Colonic mucosa (tissue), 4 donors: ENCODE results near the gene CORO2A. TPM values are rescaled to one million over a fixed set of nuclear protein-coding genes. Genes with fewer than 3 reads are reported as not detected.
"Not testable (repeated sequence)": the region's sequence is repeated elsewhere in the genome, so short reads cannot be mapped to it uniquely, and the experiment has no call there.

Experiments
- DNase-seq: peaks from one replicate; pipeline ENCODE4 v3.0.0-alpha.2; 2020
- H3K27ac ChIP-seq: fragments of 200-600 bp; one replicate; pipeline ENCODE4 v1.8.0; 2021
- H3K27me3 ChIP-seq: fragments of 200-600 bp; one replicate; pipeline ENCODE4 v1.8.0; 2021
- H3K36me3 ChIP-seq: fragments of 200-600 bp; one replicate; pipeline ENCODE4 v1.8.0; 2021
- H3K4me1 ChIP-seq: fragments of 200-600 bp; one replicate; pipeline ENCODE4 v1.8.0; 2021; ENCODE audit warnings: mild to moderate bottlenecking
- H3K4me3 ChIP-seq: fragments of 200-600 bp; one replicate; pipeline ENCODE4 v1.8.0; 2021
- H3K9ac ChIP-seq, 2 donors: one replicate each; pipeline ENCODE4 v1.7.0; 2013; ENCODE audit warnings: control low read depth in 2 of 2, low read depth in 2 of 2, low read length in 2 of 2
- H3K9me3 ChIP-seq: fragments of 200-600 bp; one replicate; pipeline ENCODE4 v1.8.0; 2021
- intact Hi-C: fragments of 100-400 bp; cut with DNase I; formaldehyde crosslinking; loops from one replicate; pipeline ENCODE4 v1.14.1; 2022
- total RNA-seq, 2 donors: library from RNA; stranded (reverse); fragmentation: NEBNext Ultra II Directional in 1 of 2; extraction: Animal tissue kit (Norgen Biotek cat#: 25700) in 1 of 2; gene quantifications; one replicate each; pipeline ENCODE4 v1.2.1, GENCODE V29; 2021
- TF ChIP-seq, protein P1 (sequence below): fragments of 200-600 bp; IDR thresholded peaks from one replicate; pipeline ENCODE4 v1.8.0; 2022; ENCODE audit warnings: antibody characterized with exemption, mild to moderate bottlenecking
- donor health status: healthy.
- donor health status: DM: no; HTN: no; CAD: no.
- donor health status: DM: no; HTN: no; CAD: no.

The CORO2A gene
- total RNA-seq, 2 donors from 2014 or later = 53.8 to 68.1 TPM

GRCh38 chr9:98132806-98133631, 59.4 kb downstream of the CORO2A start:
- Histone ChIP-seq H3K4me3 (no peak overlapping the region), H3K9ac (no peak overlapping the region), H3K36me3 (no peaks in the 10 kb centered on the region), H3K9me3 (no peaks in the 10 kb centered on the region), H3K4me1 (no peaks in the 10 kb centered on the region), H3K27ac (no peak overlapping the region), H3K27me3 (no peaks in the 10 kb centered on the region)
- no peak for DNase-seq
- intact Hi-C loops = no loop called here
- TF ChIP-seq, protein P1, sequence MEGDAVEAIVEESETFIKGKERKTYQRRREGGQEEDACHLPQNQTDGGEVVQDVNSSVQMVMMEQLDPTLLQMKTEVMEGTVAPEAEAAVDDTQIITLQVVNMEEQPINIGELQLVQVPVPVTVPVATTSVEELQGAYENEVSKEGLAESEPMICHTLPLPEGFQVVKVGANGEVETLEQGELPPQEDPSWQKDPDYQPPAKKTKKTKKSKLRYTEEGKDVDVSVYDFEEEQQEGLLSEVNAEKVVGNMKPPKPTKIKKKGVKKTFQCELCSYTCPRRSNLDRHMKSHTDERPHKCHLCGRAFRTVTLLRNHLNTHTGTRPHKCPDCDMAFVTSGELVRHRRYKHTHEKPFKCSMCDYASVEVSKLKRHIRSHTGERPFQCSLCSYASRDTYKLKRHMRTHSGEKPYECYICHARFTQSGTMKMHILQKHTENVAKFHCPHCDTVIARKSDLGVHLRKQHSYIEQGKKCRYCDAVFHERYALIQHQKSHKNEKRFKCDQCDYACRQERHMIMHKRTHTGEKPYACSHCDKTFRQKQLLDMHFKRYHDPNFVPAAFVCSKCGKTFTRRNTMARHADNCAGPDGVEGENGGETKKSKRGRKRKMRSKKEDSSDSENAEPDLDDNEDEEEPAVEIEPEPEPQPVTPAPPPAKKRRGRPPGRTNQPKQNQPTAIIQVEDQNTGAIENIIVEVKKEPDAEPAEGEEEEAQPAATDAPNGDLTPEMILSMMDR = no peak

GRCh38 chr9:98132158-98132557, 60.3 kb downstream of the CORO2A start:
- TF ChIP-seq, protein P1 = no peak
- H3K9me3 ChIP-seq = no peaks in the 10 kb centered on the region
- intact Hi-C loops = no loop called here
- no peak for DNase-seq
- no peak overlapping the region for H3K27ac ChIP-seq
- no peaks in the 10 kb centered on the region for H3K36me3 ChIP-seq
- no peaks in the 10 kb centered on the region for H3K4me1 ChIP-seq
- no peak overlapping the region for H3K9ac ChIP-seq
- no peak overlapping the region for H3K4me3 ChIP-seq
- H3K27me3 ChIP-seq = no peaks in the 10 kb centered on the region

- Histone ChIP-seq H3K27me3 (no peaks in the 10 kb centered on the region), H3K4me3 (no peak overlapping the region), H3K4me1 (no peaks in the 10 kb centered on the region), H3K9me3 (no peaks in the 10 kb centered on the region), H3K9ac (no peak overlapping the region), H3K27ac (no peak overlapping the region), H3K36me3 (no peaks in the 10 kb centered on the region)
- DNase-seq = no peak
- TF ChIP-seq, protein P1 = no peak
- intact Hi-C loops = no loop called here
Measured at GRCh38 chr9:98130576-98131228, 61.7 kb downstream of the CORO2A start.

DNA sequence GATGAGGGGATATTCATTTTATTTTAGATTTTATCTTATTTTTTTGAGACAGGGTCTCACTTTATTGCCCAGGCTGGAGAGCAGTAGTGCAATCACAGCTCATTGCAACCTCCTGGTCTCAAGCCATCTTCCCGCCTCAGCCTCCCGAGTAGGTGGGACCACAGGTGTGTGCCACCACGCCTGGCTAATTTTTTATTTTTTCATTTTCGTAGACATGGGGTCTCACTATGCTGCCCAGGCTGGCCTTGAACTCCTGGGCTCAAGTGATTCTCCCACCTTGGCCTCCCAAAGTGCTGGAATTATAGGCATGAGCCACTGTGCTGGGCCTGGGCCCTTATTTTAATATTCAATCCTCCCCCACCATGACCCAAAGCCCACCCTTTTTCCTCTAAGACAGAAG, 62.4 kb downstream of the CORO2A start:
- DNase-seq, intact Hi-C loops, H3K36me3 ChIP-seq: not testable (repeated sequence)

DNA sequence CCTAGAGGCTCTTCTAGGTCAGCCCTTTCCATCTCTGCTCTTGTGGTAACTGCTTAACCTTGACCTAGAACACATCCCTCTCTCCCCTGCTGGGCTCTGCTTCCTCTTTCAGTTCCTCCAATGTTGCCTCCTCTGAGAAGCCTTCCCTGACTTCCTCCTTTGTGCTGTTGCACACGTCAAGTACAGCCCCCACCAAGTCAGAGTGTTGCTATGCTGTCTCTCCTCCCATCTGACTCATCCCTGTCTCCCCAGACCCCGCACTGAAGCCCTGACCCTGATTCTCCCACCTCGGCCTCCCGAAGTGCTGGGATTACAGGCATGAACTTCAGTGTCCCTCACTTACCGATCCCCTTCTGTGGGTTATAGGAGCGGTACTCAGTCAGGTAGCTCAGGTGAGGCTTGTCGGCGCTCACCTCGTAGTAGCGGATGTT, 63.0 kb downstream of the CORO2A start:
- Histone ChIP-seq H3K4me1 (no peaks in the 10 kb centered on the region), H3K9me3 (no peaks in the 10 kb centered on the region), H3K36me3 (no peaks in the 10 kb centered on the region), H3K27me3 (no peaks in the 10 kb centered on the region), H3K27ac (no peak overlapping the region), H3K4me3 (no peak overlapping the region), H3K9ac (no peak overlapping the region)
- intact Hi-C loops = no loop called here
- no peak for DNase-seq
- TF ChIP-seq, protein P1 = no peak

More for the DNA sequence above, 62.4 kb downstream of the CORO2A start:
- H3K27me3 ChIP-seq, H3K4me3 ChIP-seq, H3K9me3 ChIP-seq, H3K27ac ChIP-seq, H3K9ac ChIP-seq, H3K4me1 ChIP-seq: not testable (repeated sequence)

DNA sequence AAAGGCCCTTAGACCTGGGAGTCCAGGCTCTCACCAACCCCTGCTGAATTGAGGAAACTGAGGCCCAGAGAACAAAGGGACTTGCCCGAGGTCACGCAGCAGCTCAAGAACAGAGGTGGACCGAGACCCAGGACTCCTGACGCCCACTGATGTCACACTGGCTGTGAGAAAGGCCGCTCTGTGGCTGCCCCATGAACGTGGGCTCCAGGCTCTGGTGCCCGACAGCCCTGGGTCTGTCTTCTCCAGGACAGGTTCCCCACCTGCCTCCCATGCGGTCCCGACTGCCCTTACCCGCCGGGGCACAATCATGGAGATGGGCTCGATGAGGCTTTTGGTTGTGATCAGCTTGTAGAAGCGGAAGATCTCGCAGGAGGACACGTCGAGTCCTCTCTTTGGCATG, 64.1 kb downstream of the CORO2A start:
- Histone ChIP-seq H3K27ac (no peak overlapping the region), H3K4me1 (no peaks in the 10 kb centered on the region), H3K4me3 (no peak overlapping the region), H3K36me3 (no peaks in the 10 kb centered on the region), H3K9ac (no peak overlapping the region), H3K9me3 (no peaks in the 10 kb centered on the region), H3K27me3 (no peaks in the 10 kb centered on the region)
- intact Hi-C loops = no loop called here
- TF ChIP-seq, protein P1 = no peak
- DNase-seq = no peak
